Measurements from ENCODE around the gene PRPSAP1. TPM values are rescaled to one million over a fixed set of nuclear protein-coding genes. Genes with fewer than 3 reads are reported as not detected.

PRPSAP1 gene
- total and polyA plus RNA-seq, 4 experiments from 2014 or later = 55.2 to 99.1 (median 64.6) TPM

DNA sequence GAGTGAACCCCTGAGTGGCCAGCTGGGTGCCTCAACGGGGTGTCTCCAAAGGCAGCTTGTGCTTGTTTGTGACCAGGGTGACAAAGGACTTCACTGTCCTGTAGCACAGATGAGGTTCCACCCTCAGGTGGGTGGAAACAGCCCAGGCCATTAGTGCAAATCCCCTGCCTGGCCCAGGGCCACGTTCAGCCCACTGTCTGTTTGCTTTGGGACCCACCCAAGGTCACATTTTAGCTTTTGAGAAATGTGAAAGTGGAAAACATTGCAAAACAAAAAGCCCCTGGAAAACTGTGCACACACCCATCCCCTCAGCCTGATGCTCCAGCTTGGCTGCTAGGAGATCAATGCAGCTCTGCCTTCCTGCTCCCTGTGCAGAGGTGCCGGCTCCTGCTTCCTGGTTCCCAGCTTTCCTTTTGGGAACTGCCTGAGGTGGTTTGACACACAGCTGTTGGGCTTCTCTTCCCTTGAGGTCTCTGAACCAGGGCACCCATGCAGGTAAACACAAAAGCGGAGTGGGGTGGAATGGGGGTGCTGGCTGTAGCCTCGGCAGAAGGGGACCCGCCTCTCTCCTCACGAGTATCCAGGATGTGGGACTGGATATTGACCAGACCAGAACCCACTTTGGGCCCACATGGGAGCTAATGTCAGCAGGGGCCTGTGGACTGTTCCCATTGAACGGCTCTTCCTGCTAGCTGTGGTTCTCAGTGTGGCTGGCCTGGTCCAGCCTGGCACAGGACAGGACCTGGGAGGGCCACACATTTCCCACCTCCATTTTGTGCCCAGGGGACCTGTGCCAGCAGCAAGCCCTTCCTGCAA is 22.8 kb upstream of the PRPSAP1 start:
- no peak for DNase-seq
- Histone ChIP-seq H3K27me3 (ENCODE audit: insufficient read depth, low read length) (no peaks in the 10 kb centered on the region), H3K9me3 (ENCODE audit: control insufficient read depth in 1 of 2, low read length in 2 of 2) (no peaks in the 10 kb centered on the region), H3K36me3 (ENCODE audit: insufficient read depth, low read length) (no peaks in the 10 kb centered on the region), H3K27ac (ENCODE audit: low read depth, low read length) (no peak overlapping the region), H3K4me3 (ENCODE audit: low read length in 2 of 2) (no peak overlapping the region), H3K4me1 (ENCODE audit: insufficient read depth, low read length) (no peaks in the 10 kb centered on the region)
- Mint-ChIP-seq H3K9me3 (no peaks in the 10 kb centered on the region), H3K27me3 (no peaks in the 10 kb centered on the region), H3K4me3 (no peak overlapping the region), H3K27ac (no peak overlapping the region), H3K4me1 (peaks cover 0 to 6% (median 4%) of the 10 kb centered on the region in 4 donors), H3K36me3 (no peaks in the 10 kb centered on the region)
- POLR2A ChIA-PET (ENCODE audit: partially characterized antibody) = interaction anchor here (0.7 kb wide), 1 partner anchor 23 kb away, joined by 3 read pairs; the partner anchor contains the start of gene PRPSAP1
- CTCF ChIA-PET (ENCODE audit: partially characterized antibody) = interaction anchor here (1.0 to 1.1 kb wide), 2 partner anchors 21 to 78 kb away, joined by 3 to 5 read pairs; no protein-coding TSS in a partner anchor
- intact Hi-C loops (cut with micrococcal nuclease) = no loop called here

DNA sequence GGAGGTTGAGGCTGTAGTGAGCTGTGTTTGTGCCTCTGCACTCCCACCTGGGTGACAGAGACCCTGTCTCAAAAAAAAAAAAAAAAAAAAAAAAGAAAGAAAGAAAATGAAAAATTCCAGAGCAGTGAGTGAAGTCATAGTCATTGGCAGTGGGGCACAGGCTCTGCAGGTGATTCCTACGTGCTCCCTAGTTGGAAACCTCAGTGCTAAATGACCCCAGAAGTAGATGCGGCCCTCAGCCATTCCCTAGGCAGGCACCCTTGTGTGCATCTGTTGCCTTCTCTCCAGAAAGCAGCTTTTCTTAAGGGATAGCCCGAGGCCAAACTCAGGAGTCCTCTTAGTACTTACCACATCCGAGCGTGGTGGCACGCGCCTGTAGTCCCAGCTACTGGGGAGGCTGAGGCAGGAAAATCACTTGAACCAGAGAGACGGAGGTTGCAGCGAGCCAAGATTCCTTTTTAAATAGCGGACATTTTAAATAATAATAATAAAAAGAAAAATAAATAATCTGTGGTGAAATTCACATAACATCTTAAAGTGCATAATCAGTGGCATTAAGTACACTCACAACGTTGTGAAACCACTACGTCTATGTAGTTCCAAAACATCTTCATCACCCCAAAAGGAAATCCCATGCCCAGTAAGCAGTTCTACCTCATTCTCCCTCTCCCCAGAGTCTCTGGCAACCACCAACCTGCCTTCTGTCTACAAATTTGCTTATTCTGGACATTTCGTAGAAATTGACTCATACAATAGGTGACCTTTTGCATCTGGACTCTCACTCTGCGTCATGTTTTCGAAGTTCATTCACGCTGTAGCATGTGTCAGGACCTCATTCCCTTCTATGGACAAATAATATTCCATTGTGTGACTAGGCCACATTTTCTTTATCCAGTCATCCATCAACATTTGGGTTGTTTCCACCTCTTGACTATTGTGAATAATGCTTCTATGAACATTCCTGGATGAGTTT is 18.2 kb upstream of the PRPSAP1 start:
- H3K9me3 Mint-ChIP-seq = no peaks in the 10 kb centered on the region
- no peaks in the 10 kb centered on the region for H3K27me3 ChIP-seq (ENCODE audit: insufficient read depth, low read length)
- CTCF ChIA-PET (ENCODE audit: partially characterized antibody) = interaction anchor here (0.9 to 1.1 kb wide), 2 partner anchors 18 to 26 kb away, joined by 3 read pairs; no protein-coding TSS in a partner anchor

DNA sequence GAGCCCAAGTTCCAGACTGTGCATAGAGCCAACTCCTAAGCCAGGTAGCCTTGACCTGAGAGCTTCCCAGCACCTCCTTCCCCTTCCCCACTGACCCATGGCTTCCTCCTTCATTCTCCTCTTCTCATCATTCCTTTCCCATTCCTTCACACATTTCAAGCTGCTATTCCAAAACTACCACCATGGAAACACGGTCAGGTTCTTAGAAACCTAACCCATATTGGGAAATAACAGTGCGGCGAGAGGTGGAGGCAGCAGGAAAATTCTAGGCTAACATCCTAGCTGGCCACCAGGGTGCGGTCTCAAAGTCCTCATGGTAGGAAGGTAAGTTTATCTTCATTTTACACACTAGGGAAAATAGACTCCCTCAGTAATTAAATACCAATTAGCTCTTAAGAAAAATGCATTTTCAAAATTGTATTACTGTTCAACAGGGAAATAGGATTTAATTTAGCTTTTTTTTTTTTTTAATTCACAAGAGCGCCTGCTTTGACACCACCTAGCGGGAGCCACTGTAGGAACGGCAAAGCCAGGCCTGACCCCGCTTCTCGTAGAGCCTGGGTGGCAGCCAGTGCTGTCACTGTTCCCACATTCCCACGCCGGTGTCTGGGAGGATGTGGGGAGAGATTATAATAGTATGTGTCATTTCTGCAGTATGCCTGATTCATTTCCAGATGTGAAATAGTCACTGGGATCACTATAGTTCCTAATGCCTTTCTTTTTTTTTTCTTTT is 16.7 kb upstream of the PRPSAP1 start:
- CTCF ChIA-PET (ENCODE audit: partially characterized antibody) = interaction anchor here (0.6 to 1.9 kb wide), 7 partner anchors 8 to 356 kb away, joined by 3 to 11 read pairs (median 4); partner anchors contain the start of genes JMJD6 and PRPSAP1
- POLR2A ChIA-PET (ENCODE audit: partially characterized antibody) = no interaction called here
- H3K4me3 Mint-ChIP-seq = no peak overlapping the region
- no peak for DNase-seq
- no peaks in the 10 kb centered on the region for H3K9me3 Mint-ChIP-seq
- H3K27me3 Mint-ChIP-seq = peaks cover 0 to 1% of the 10 kb centered on the region in 2 donors
- Histone ChIP-seq H3K4me3 (ENCODE audit: low read length in 2 of 2) (no peak overlapping the region), H3K27me3 (ENCODE audit: insufficient read depth, low read length) (no peaks in the 10 kb centered on the region), H3K9me3 (ENCODE audit: control insufficient read depth in 1 of 2, low read length in 2 of 2) (no peaks in the 10 kb centered on the region), H3K4me1 (ENCODE audit: insufficient read depth, low read length) (no peaks in the 10 kb centered on the region), H3K36me3 (ENCODE audit: insufficient read depth, low read length) (no peaks in the 10 kb centered on the region), H3K27ac (ENCODE audit: low read depth, low read length) (no peak overlapping the region)
- intact Hi-C loops (cut with micrococcal nuclease) = no loop called here
- no peaks in the 10 kb centered on the region for H3K36me3 Mint-ChIP-seq
- peak overlapping the region in 1 of 7 donors; percentile 50 for H3K27ac Mint-ChIP-seq
- H3K4me1 Mint-ChIP-seq = no peaks in the 10 kb centered on the region

More for the DNA sequence above, 18.2 kb upstream of the PRPSAP1 start:
- Mint-ChIP-seq H3K4me1 (no peaks in the 10 kb centered on the region), H3K36me3 (no peaks in the 10 kb centered on the region), H3K27ac (peak overlapping the region in 1 of 7 donors; percentile 22), H3K4me3 (no peak overlapping the region), H3K27me3 (peaks cover 0 to 1% of the 10 kb centered on the region in 2 donors)
- POLR2A ChIA-PET (ENCODE audit: partially characterized antibody) = no interaction called here
- intact Hi-C loops (cut with micrococcal nuclease) = no loop called here
- Histone ChIP-seq H3K9me3 (ENCODE audit: control insufficient read depth in 1 of 2, low read length in 2 of 2) (no peaks in the 10 kb centered on the region), H3K4me3 (ENCODE audit: low read length in 2 of 2) (no peak overlapping the region), H3K27ac (ENCODE audit: low read depth, low read length) (no peak overlapping the region), H3K36me3 (ENCODE audit: insufficient read depth, low read length) (no peaks in the 10 kb centered on the region), H3K4me1 (ENCODE audit: insufficient read depth, low read length) (no peaks in the 10 kb centered on the region)
- no peak for DNase-seq

DNA sequence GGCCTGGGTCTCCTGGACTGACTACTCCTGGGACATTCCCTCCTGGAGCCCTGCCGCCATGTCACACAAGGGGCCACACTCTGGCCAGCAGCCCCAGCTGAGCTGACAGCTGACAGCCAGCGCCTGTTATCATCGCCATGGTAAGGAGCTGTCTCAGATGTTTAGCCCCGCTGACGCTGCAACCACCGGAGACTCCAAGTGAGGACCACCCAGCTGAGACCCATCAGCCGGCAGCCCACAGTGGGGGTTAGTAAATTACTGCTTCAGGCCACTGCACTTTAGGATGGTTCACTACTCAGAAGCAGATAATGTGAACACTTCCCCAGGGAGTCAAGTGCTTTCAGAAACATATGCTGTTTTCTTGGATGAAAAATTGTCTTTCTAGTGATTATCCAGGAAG is 16.1 kb upstream of the PRPSAP1 start:
- H3K4me3 Mint-ChIP-seq = no peak overlapping the region
- no peaks in the 10 kb centered on the region for H3K9me3 Mint-ChIP-seq
- Histone ChIP-seq H3K27ac (ENCODE audit: low read depth, low read length) (no peak overlapping the region), H3K36me3 (ENCODE audit: insufficient read depth, low read length) (no peaks in the 10 kb centered on the region), H3K9me3 (ENCODE audit: control insufficient read depth in 1 of 2, low read length in 2 of 2) (no peaks in the 10 kb centered on the region), H3K4me3 (ENCODE audit: low read length in 2 of 2) (no peak overlapping the region), H3K4me1 (ENCODE audit: insufficient read depth, low read length) (no peaks in the 10 kb centered on the region), H3K27me3 (ENCODE audit: insufficient read depth, low read length) (no peaks in the 10 kb centered on the region)
- POLR2A ChIA-PET (ENCODE audit: partially characterized antibody) = no interaction called here
- no peaks in the 10 kb centered on the region for H3K36me3 Mint-ChIP-seq
- no peak for DNase-seq
- intact Hi-C loops (cut with micrococcal nuclease) = no loop called here
- peaks cover 0 to 1% of the 10 kb centered on the region in 2 donors for H3K27me3 Mint-ChIP-seq
- no peak overlapping the region for H3K27ac Mint-ChIP-seq
- H3K4me1 Mint-ChIP-seq = no peaks in the 10 kb centered on the region
- CTCF ChIA-PET (ENCODE audit: partially characterized antibody) = interaction anchor here (0.6 to 1.9 kb wide), 4 partner anchors 17 to 356 kb away, joined by 3 to 11 read pairs (median 4); partner anchors contain the start of gene JMJD6

DNA sequence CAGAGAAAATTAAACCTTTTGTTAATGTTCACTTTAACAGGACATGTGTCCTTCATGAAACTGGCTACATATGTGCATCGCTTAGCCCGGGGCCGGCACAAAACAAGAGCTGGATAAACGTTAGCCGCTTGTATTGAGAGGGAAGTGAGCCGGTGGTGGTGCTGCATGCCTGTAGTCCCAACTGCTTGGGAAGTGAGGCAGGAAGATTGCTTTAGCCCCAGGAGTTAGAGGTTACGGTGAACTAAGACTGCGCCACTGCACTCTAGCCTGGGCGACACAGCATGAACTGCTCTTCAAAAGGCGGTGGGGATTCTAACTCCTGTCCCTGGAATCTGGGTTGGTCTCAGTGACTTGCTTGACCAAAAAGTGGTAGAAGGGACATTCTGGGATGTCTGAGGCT is 15.7 kb upstream of the PRPSAP1 start:
- H3K27me3 Mint-ChIP-seq = peaks cover 0 to 1% of the 10 kb centered on the region in 2 donors
- H3K4me1 Mint-ChIP-seq = no peaks in the 10 kb centered on the region

DNA sequence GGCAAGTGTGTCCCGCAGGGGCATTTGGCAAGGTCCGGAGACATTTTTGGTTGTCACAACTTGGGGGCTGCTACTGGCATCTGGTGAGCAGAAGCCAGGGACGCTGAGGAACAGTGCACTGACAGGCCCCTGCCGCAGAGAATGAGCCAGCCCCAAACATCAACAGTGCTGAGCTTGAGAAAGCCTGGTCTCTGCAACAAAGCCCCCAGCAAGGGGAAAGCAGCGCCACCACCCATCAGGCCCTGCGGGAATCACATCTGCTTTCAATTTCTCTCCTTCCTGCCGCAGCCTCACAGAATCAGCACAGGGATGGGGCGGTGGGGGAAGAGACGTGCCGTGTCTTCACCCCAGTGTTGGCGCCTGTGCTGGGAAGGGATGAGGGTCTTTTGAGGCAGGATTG is 14.8 kb upstream of the PRPSAP1 start:
- H3K4me3 Mint-ChIP-seq = no peak overlapping the region
- H3K27ac Mint-ChIP-seq = no peak overlapping the region
- no peaks in the 10 kb centered on the region for H3K36me3 Mint-ChIP-seq
- Histone ChIP-seq H3K4me1 (ENCODE audit: insufficient read depth, low read length) (no peaks in the 10 kb centered on the region), H3K27ac (ENCODE audit: low read depth, low read length) (no peak overlapping the region), H3K36me3 (ENCODE audit: insufficient read depth, low read length) (no peaks in the 10 kb centered on the region), H3K4me3 (ENCODE audit: low read length in 2 of 2) (no peak overlapping the region), H3K9me3 (ENCODE audit: control insufficient read depth in 1 of 2, low read length in 2 of 2) (no peaks in the 10 kb centered on the region), H3K27me3 (ENCODE audit: insufficient read depth, low read length) (no peaks in the 10 kb centered on the region)
- CTCF ChIA-PET (ENCODE audit: partially characterized antibody) = interaction anchor here (1.9 kb wide), 1 partner anchor 29 kb away, joined by 11 read pairs; no protein-coding TSS in a partner anchor
- POLR2A ChIA-PET (ENCODE audit: partially characterized antibody) = no interaction called here
- intact Hi-C loops (cut with micrococcal nuclease) = no loop called here
- H3K27me3 Mint-ChIP-seq = peaks cover 0 to 1% of the 10 kb centered on the region in 2 donors
- H3K9me3 Mint-ChIP-seq = no peaks in the 10 kb centered on the region
- no peak for DNase-seq
- H3K4me1 Mint-ChIP-seq = no peaks in the 10 kb centered on the region

More for the DNA sequence above, 15.7 kb upstream of the PRPSAP1 start:
- H3K27ac Mint-ChIP-seq = no peak overlapping the region
- Histone ChIP-seq H3K36me3 (ENCODE audit: insufficient read depth, low read length) (no peaks in the 10 kb centered on the region), H3K27me3 (ENCODE audit: insufficient read depth, low read length) (no peaks in the 10 kb centered on the region), H3K4me3 (ENCODE audit: low read length in 2 of 2) (no peak overlapping the region), H3K4me1 (ENCODE audit: insufficient read depth, low read length) (no peaks in the 10 kb centered on the region), H3K9me3 (ENCODE audit: control insufficient read depth in 1 of 2, low read length in 2 of 2) (no peaks in the 10 kb centered on the region), H3K27ac (ENCODE audit: low read depth, low read length) (no peak overlapping the region)
- H3K36me3 Mint-ChIP-seq = no peaks in the 10 kb centered on the region
- no peaks in the 10 kb centered on the region for H3K9me3 Mint-ChIP-seq
- CTCF ChIA-PET (ENCODE audit: partially characterized antibody) = interaction anchor here (1.7 to 1.9 kb wide), 3 partner anchors 17 to 28 kb away, joined by 4 to 11 read pairs (median 4); no protein-coding TSS in a partner anchor
- no peak for DNase-seq
- intact Hi-C loops (cut with micrococcal nuclease) = no loop called here
- H3K4me3 Mint-ChIP-seq = no peak overlapping the region
- POLR2A ChIA-PET (ENCODE audit: partially characterized antibody) = no interaction called here
